K562 (cell line): ENCODE results near the gene PHKG2. TPM values are rescaled to one million over a fixed set of nuclear protein-coding genes. Genes with fewer than 3 reads are reported as not detected.

Experiments
- C11orf30 ChIP-seq: fragments of 450-650 bp; IDR thresholded peaks from 2 replicates; pipeline ENCODE4 v1.6.1; 2016; ENCODE audit warnings: low read depth, mild to moderate bottlenecking
- CEBPB ChIP-seq: fragments of 450-650 bp; IDR thresholded peaks from 2 replicates; pipeline ENCODE4 v1.6.1; 2016; ENCODE audit warnings: missing genetic modification characterization, missing compliant biosample characterization
- CHD4 ChIP-seq: fragments of 200-600 bp; sonication (generic); IDR thresholded peaks from 3 replicates; pipeline ENCODE4 v1.6.1; 2012; ENCODE audit warnings: low read depth, mild to moderate bottlenecking, mixed read lengths, low read length, inconsistent platforms; ENCODE audit not compliant: insufficient read depth, insufficient replicate concordance, poor library complexity, severe bottlenecking
- CXXC5 ChIP-seq: fragments of 250-450 bp; sonication (Bioruptor Pico); IDR thresholded peaks from 2 replicates; pipeline ENCODE4 v1.8.0; 2022; ENCODE audit warnings: inconsistent platforms, mild to moderate bottlenecking, moderate library complexity
- KLF1 ChIP-seq: fragments of 450-650 bp; IDR thresholded peaks from 2 replicates; pipeline ENCODE4 v1.6.1; 2016; ENCODE audit warnings: missing genetic modification characterization, missing compliant biosample characterization
- LCOR ChIP-seq: sonication (generic); formaldehyde crosslinking; IDR thresholded peaks from 2 replicates; pipeline ENCODE4 v1.8.0; 2022; ENCODE audit warnings: mild to moderate bottlenecking, missing genetic modification reagents
- MCM3 ChIP-seq: fragments of 450-650 bp; IDR thresholded peaks from 2 replicates; pipeline ENCODE4 v1.6.1; 2016
- MYNN ChIP-seq, 2 experiments: sonication (generic); formaldehyde crosslinking in 1 of 2; IDR thresholded peaks; 2 replicates each; pipeline versions ENCODE4 v1.5.0 to v1.6.1; 2016 to 2020; ENCODE audit warnings: antibody characterized with exemption in 1 of 2, missing genetic modification reagents in 1 of 2
- RFX1 ChIP-seq: fragments of 450-650 bp; IDR thresholded peaks from 2 replicates; pipeline ENCODE4 v1.6.1; 2016; ENCODE audit warnings: mild to moderate bottlenecking, moderate library complexity
- SNAPC5 ChIP-seq: fragments of 250-450 bp; sonication (Bioruptor Pico); IDR thresholded peaks from 2 replicates; pipeline ENCODE4 v1.8.0; 2021; ENCODE audit warnings: moderate library complexity, mild to moderate bottlenecking, inconsistent platforms
- TCF7L2 ChIP-seq: fragments of 150-350 bp; IDR thresholded peaks from 2 replicates; pipeline ENCODE4 v1.6.1; 2016; ENCODE audit warnings: low read depth, mild to moderate bottlenecking, low read length, moderate library complexity
- ZNF445 ChIP-seq: fragments of 250-450 bp; sonication (Bioruptor Pico); IDR thresholded peaks from 2 replicates; pipeline ENCODE4 v1.4.0; 2020; ENCODE audit warnings: low read depth, mild to moderate bottlenecking, moderate library complexity
- ZSCAN29 ChIP-seq: fragments of 450-650 bp; IDR thresholded peaks from 2 replicates; pipeline ENCODE4 v1.6.1; 2017
- polyA plus RNA-seq, 8 experiments: library from polyadenylated mRNA; depleted of rRNA in 4 of 8; stranded (reverse) in 5 of 8; unstranded in 3 of 8; fragments of >200 nt; fragmentation: Nextera tagmentation in 2 of 8; fragmentation: Illumina TruSeq in 1 of 8; extraction: Ambion mirVana in 2 of 8; extraction: Trizol in 1 of 8; gene quantifications; 2 replicates each; pipeline versions ENCODE4 v1.2.1 to v1.2.3, GENCODE V29; 2011 to 2014; ENCODE audit warnings: inconsistent platforms in 1 of 8, missing spikeins in 1 of 8
- total RNA-seq, 7 experiments: library from RNA; depleted of rRNA in 6 of 7; stranded (reverse); fragments of >200 nt in 6 of 7; fragmentation: Illumina TruSeq in 2 of 7; extraction: Trizol in 2 of 7; gene quantifications; 2 replicates each; pipeline versions ENCODE4 v1.2.1 to v1.2.3, GENCODE V29; 2011 to 2021; ENCODE audit warnings: low replicate concordance in 1 of 7
- TF ChIP-seq, protein P1 (sequence below), 2 experiments: fragments of 450-650 bp; formaldehyde crosslinking in 1 of 2; IDR thresholded peaks; 2 replicates each; pipeline versions ENCODE4 v1.4.0 to v1.6.1; 2014 to 2020; ENCODE audit warnings: mild to moderate bottlenecking in 2 of 2, borderline replicate concordance in 1 of 2, low read depth in 1 of 2
- TF ChIP-seq, protein P2 (sequence below): fragments of 250-450 bp; sonication (Bioruptor Pico); IDR thresholded peaks from 2 replicates; pipeline ENCODE4 v1.5.0; 2021; ENCODE audit warnings: mild to moderate bottlenecking, moderate library complexity
- TF ChIP-seq, protein P3 (sequence below): sonication (generic); formaldehyde crosslinking; IDR thresholded peaks from 2 replicates; pipeline ENCODE4 v1.8.1; 2023; ENCODE audit warnings: mild to moderate bottlenecking, missing genetic modification reagents

Gene PHKG2
- total and polyA plus RNA-seq, 9 of the 15 experiments (the other 6 are each of a cell fraction or from before 2014, with no cell fraction given), result 5.8 to 54.2 (median 30.7) TPM

DNA sequence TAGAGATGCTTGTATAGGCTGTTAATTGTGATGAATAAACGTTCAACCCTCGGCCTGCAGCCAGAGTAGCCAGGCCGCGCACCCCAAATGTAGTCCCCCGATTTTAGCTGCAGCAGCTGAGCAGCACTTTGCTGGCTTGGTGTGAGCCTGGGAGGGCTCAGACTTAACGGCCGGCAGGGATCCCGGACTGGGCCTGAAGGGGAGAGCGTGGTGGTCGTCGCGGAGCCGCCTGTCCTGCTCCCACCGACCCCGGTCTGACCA lies 26.8 kb downstream of the PHKG2 start (continued):
- TF ChIP-seq, protein P1, sequence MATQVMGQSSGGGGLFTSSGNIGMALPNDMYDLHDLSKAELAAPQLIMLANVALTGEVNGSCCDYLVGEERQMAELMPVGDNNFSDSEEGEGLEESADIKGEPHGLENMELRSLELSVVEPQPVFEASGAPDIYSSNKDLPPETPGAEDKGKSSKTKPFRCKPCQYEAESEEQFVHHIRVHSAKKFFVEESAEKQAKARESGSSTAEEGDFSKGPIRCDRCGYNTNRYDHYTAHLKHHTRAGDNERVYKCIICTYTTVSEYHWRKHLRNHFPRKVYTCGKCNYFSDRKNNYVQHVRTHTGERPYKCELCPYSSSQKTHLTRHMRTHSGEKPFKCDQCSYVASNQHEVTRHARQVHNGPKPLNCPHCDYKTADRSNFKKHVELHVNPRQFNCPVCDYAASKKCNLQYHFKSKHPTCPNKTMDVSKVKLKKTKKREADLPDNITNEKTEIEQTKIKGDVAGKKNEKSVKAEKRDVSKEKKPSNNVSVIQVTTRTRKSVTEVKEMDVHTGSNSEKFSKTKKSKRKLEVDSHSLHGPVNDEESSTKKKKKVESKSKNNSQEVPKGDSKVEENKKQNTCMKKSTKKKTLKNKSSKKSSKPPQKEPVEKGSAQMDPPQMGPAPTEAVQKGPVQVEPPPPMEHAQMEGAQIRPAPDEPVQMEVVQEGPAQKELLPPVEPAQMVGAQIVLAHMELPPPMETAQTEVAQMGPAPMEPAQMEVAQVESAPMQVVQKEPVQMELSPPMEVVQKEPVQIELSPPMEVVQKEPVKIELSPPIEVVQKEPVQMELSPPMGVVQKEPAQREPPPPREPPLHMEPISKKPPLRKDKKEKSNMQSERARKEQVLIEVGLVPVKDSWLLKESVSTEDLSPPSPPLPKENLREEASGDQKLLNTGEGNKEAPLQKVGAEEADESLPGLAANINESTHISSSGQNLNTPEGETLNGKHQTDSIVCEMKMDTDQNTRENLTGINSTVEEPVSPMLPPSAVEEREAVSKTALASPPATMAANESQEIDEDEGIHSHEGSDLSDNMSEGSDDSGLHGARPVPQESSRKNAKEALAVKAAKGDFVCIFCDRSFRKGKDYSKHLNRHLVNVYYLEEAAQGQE (IDR thresholded peaks at IDR 0.05; ENCODE audit: borderline replicate concordance), result no peak
- TF ChIP-seq, protein P1 (CRISPR knock-in tag; IDR thresholded peaks at IDR 0.05; ENCODE audit: low read depth), result no peak
- TF ChIP-seq CEBPB (no peak), TCF7L2 (no peak), MCM3 (no peak), LCOR (0 out of 2 replicates have a peak, but pooled peaks have one; percentile 6), ZNF445 (CRISPR knock-in tag) (0 out of 2 replicates have a peak, but pooled peaks have one; percentile 3), MYNN (IDR thresholded peaks at IDR 0.05) (0 out of 2 replicates have a peak, but pooled peaks have one; percentile 71), MYNN (CRISPR knock-in tag; IDR thresholded peaks at IDR 0.05) (no peak), CHD4 (no peak), CXXC5 (no peak), SNAPC5 (CRISPR knock-in tag) (no peak), RFX1 (no peak), C11orf30 (no peak), KLF1 (tag) (peak; percentile 92; the same call in 1 of the 2 replicates), ZSCAN29 (no peak)
- TF ChIP-seq, protein P2, sequence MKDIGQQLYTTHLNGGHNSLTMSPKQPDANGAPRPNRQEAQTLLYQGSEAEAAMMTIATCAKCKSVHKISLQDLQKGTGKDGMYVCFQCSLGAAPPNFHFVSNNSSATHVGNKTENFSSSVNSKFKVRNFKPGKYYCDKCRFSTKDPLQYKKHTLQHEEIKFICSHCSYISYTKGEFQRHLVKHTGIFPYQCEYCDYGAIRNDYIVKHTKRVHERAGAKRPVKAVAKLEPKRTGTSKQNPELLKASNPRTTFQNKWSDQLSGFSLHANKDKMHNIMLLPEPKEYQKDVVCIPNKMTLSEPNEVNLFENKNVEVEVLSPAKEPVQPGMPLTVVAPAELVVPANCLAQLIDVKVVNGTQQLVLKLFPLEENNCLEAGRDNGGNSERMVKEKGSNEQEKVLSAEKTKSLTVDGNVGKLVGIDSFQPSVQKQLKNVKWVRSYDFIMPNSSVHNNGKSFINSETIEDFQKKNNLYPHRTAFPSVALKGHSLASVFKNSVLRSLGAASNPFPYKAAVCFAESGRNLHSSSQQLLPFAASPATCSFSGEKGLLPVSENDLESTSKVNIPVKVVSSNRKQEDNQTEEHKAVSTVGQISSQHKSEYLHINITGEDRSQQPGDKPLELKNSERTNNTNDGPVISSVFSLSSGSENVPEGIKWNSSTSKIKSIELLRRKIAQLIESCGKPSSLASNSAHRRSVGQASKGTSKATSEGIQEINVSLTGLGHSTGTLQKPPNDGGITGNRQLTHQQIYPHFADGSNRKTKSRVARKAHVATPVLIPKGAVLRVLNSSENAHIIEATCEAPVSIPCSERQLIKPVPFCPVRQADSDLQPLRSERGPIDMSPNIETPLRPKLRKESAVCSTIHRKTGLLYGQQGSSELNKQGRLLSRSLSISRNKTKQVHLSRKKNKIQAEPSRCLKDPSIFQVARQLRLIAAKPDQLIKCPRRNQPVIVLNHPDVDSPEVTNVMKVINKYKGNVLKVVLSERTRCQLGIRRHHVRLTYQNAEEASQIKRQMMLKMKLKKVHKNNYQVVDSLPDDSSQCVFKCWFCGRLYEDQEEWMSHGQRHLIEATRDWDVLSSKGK (CRISPR knock-in tag), result no peak
- TF ChIP-seq, protein P3, sequence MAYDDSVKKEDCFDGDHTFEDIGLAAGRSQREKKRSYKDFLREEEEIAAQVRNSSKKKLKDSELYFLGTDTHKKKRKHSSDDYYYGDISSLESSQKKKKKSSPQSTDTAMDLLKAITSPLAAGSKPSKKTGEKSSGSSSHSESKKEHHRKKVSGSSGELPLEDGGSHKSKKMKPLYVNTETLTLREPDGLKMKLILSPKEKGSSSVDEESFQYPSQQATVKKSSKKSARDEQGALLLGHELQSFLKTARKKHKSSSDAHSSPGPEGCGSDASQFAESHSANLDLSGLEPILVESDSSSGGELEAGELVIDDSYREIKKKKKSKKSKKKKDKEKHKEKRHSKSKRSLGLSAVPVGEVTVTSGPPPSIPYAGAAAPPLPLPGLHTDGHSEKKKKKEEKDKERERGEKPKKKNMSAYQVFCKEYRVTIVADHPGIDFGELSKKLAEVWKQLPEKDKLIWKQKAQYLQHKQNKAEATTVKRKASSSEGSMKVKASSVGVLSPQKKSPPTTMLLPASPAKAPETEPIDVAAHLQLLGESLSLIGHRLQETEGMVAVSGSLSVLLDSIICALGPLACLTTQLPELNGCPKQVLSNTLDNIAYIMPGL, result no peak
